ENCODE measurements around the gene OPCML. TPM values are rescaled to one million over a fixed set of nuclear protein-coding genes. Genes with fewer than 3 reads are reported as not detected.

OPCML gene
- polyA plus RNA-seq, 1 donor (not counting 4 experiments of a cell fraction or from before 2014, with no cell fraction given): 0.04 TPM

- Histone ChIP-seq H4K20me1 (ENCODE audit: control insufficient read depth, extremely low read depth, insufficient read depth, low read length) (no peaks in the 10 kb centered on the region), H2AFZ (ENCODE audit: control insufficient read depth, low read length) (no peak overlapping the region), H3K36me3 (ENCODE audit: control insufficient read depth in 2 of 2, extremely low read depth in 1 of 2, insufficient read depth in 2 of 2, low read length in 2 of 2) (no peaks in the 10 kb centered on the region), H3K9me3 (ENCODE audit: control insufficient read depth, low read depth, low read length) (no peaks in the 10 kb centered on the region), H3K4me1 (ENCODE audit: control insufficient read depth, extremely low read depth, insufficient read depth, low read length) (no peaks in the 10 kb centered on the region), H3K27me3 (ENCODE audit: control insufficient read depth, extremely low read depth, insufficient read depth, low read length) (no peaks in the 10 kb centered on the region), H3K79me2 (ENCODE audit: control insufficient read depth, insufficient read depth, low read length) (no peaks in the 10 kb centered on the region), H3K4me2 (ENCODE audit: control insufficient read depth, extremely low read depth, insufficient read depth, low read depth, low read length) (no peak overlapping the region), H3K9ac (ENCODE audit: control insufficient read depth, extremely low read depth, insufficient read depth, low read length) (no peak overlapping the region), H3K4me3 (ENCODE audit: control insufficient read depth in 2 of 3, extremely low read depth in 1 of 3, insufficient read depth in 2 of 3, low read depth in 1 of 3, low read length in 3 of 3) (no peak overlapping the region), H3K27ac (ENCODE audit: control insufficient read depth, insufficient read depth, low read length) (no peak overlapping the region), H3K9me1 (ENCODE audit: control insufficient read depth, extremely low read depth, insufficient read depth, low read length) (no peaks in the 10 kb centered on the region)
- TF ChIP-seq EZH2 (IDR thresholded peaks at IDR 0.05; ENCODE audit: low read length) (no peak), CTCF (optimal IDR thresholded peaks at IDR 0.05 in 1 of 3, IDR thresholded peaks at IDR 0.05 in 1 of 3, conservative IDR thresholded peaks at IDR 0.05 in 1 of 3; ENCODE audit: extremely low read depth in 1 of 3, insufficient read depth in 2 of 3, low read length in 3 of 3) (no peak)
- DNase-seq (ENCODE audit: low read depth, low spot score): no peak
- FAIRE-seq: no peak
- dilution Hi-C loops (cut with MboI; ENCODE audit: extremely low pct_ligation_motif_present, low sequenced_read_pairs): no loop called here
These were observed 462.1 kb downstream of the OPCML start for GRCh38 chr11:133070021-133070713.

- dilution Hi-C loops (cut with MboI; ENCODE audit: extremely low pct_ligation_motif_present, low sequenced_read_pairs): no loop called here
These were observed 466.3 kb downstream of the OPCML start for GRCh38 chr11:133065847-133066485.

More at GRCh38 chr11:133065847-133066485, 466.3 kb downstream of the OPCML start:
- DNase-seq (ENCODE audit: low read depth, low spot score) (no peak), FAIRE-seq (no peak)
- H3K9me3 ChIP-seq (ENCODE audit: control insufficient read depth, low read depth, low read length): no peaks in the 10 kb centered on the region
- no peak overlapping the region for H3K9ac ChIP-seq (ENCODE audit: control insufficient read depth, extremely low read depth, insufficient read depth, low read length)
- no peaks in the 10 kb centered on the region for H3K4me1 ChIP-seq (ENCODE audit: control insufficient read depth, extremely low read depth, insufficient read depth, low read length)
- no peak for TF ChIP-seq CTCF (optimal IDR thresholded peaks at IDR 0.05 in 1 of 3, IDR thresholded peaks at IDR 0.05 in 1 of 3, conservative IDR thresholded peaks at IDR 0.05 in 1 of 3; ENCODE audit: extremely low read depth in 1 of 3, insufficient read depth in 2 of 3, low read length in 3 of 3)
- no peak for TF ChIP-seq EZH2 (IDR thresholded peaks at IDR 0.05; ENCODE audit: low read length)
- H3K4me2 ChIP-seq (ENCODE audit: control insufficient read depth, extremely low read depth, insufficient read depth, low read depth, low read length): no peak overlapping the region
- H3K79me2 ChIP-seq (ENCODE audit: control insufficient read depth, insufficient read depth, low read length): no peaks in the 10 kb centered on the region
- H3K9me1 ChIP-seq (ENCODE audit: control insufficient read depth, extremely low read depth, insufficient read depth, low read length): no peaks in the 10 kb centered on the region
- no peaks in the 10 kb centered on the region for H4K20me1 ChIP-seq (ENCODE audit: control insufficient read depth, extremely low read depth, insufficient read depth, low read length)
- H2AFZ ChIP-seq (ENCODE audit: control insufficient read depth, low read length): no peak overlapping the region
- H3K36me3 ChIP-seq (ENCODE audit: control insufficient read depth in 2 of 2, extremely low read depth in 1 of 2, insufficient read depth in 2 of 2, low read length in 2 of 2): no peaks in the 10 kb centered on the region
- no peaks in the 10 kb centered on the region for H3K27me3 ChIP-seq (ENCODE audit: control insufficient read depth, extremely low read depth, insufficient read depth, low read length)
- no peak overlapping the region for H3K4me3 ChIP-seq (ENCODE audit: control insufficient read depth in 2 of 3, extremely low read depth in 1 of 3, insufficient read depth in 2 of 3, low read depth in 1 of 3, low read length in 3 of 3)
- no peak overlapping the region for H3K27ac ChIP-seq (ENCODE audit: control insufficient read depth, insufficient read depth, low read length)

Measured in keratinocyte (primary cell).